HG02885 (cell line): ENCODE data around the gene AVEN.

Experiments used
- ATAC-seq: cut with Tn5 transposase; IDR thresholded peaks from one replicate; pipeline ENCODE4 v1.9.1; 2021; ENCODE audit warnings: mild to moderate bottlenecking; ENCODE audit not compliant: unreplicated experiment, poor library complexity

Gene AVEN

GRCh38 chr15:33860754-33861153 lies 178.2 kb downstream of the AVEN start:
- ATAC-seq, result no peak

GRCh38 chr15:33859992-33860545 lies 178.9 kb downstream of the AVEN start:
- ATAC-seq, result no peak

- ATAC-seq, result no peak
Measured at GRCh38 chr15:33858836-33859235, 180.2 kb downstream of the AVEN start.

GRCh38 chr15:33857726-33858125 lies 181.3 kb downstream of the AVEN start:
- no peak for ATAC-seq

- no peak for ATAC-seq
Measured at GRCh38 chr15:33852570-33852969, 186.4 kb downstream of the AVEN start.

GRCh38 chr15:33852094-33852493 lies 186.9 kb downstream of the AVEN start:
- no peak for ATAC-seq

GRCh38 chr15:33851079-33851478 lies 187.9 kb downstream of the AVEN start:
- no peak for ATAC-seq

GRCh38 chr15:33848011-33848410 lies 191.0 kb downstream of the AVEN start:
- no peak for ATAC-seq

GRCh38 chr15:33846862-33847261 lies 192.1 kb downstream of the AVEN start:
- no peak for ATAC-seq

- ATAC-seq, result no peak
Measured at GRCh38 chr15:33846142-33846541, 192.9 kb downstream of the AVEN start.

- no peak for ATAC-seq
Measured at GRCh38 chr15:33844597-33844996, 194.4 kb downstream of the AVEN start.

- no peak for ATAC-seq
Measured at GRCh38 chr15:33844186-33844585, 194.8 kb downstream of the AVEN start.

- ATAC-seq, result no peak
Measured at GRCh38 chr15:33840615-33841014, 198.4 kb downstream of the AVEN start.

GRCh38 chr15:33839540-33839939 lies 199.5 kb downstream of the AVEN start:
- no peak for ATAC-seq

- ATAC-seq, result no peak
Measured at GRCh38 chr15:33837294-33837693, 201.7 kb downstream of the AVEN start.

- no peak for ATAC-seq
Measured at GRCh38 chr15:33834892-33835743, 203.9 kb downstream of the AVEN start.

GRCh38 chr15:33831646-33832045 lies 207.4 kb downstream of the AVEN start:
- ATAC-seq, result no peak

GRCh38 chr15:33830351-33830750 lies 208.7 kb downstream of the AVEN start:
- no peak for ATAC-seq

- no peak for ATAC-seq
Measured at GRCh38 chr15:33826201-33826600, 212.8 kb downstream of the AVEN start.

GRCh38 chr15:33825453-33825852 lies 213.6 kb downstream of the AVEN start:
- no peak for ATAC-seq

GRCh38 chr15:33823119-33823518 lies 215.9 kb downstream of the AVEN start:
- ATAC-seq, result no peak

- no peak for ATAC-seq
Measured at GRCh38 chr15:33822479-33822878, 216.5 kb downstream of the AVEN start.
